Astrocyte of the spinal cord (primary cell): ENCODE measurements around the gene TSPAN5.

ENCODE experiments used
- DNase-seq: peaks from one replicate; pipeline ENCODE4 v3.0.0; 2011; ENCODE audit warnings: low read depth, low spot score
- H3K4me3 ChIP-seq: 2 replicates; pipeline ENCODE4 v1.5.1; 2011; ENCODE audit warnings: low read depth, mild to moderate bottlenecking, low read length, moderate library complexity
- in situ Hi-C: cut with HindIII; loops from 2 replicates; pipeline ENCODE4 v1.10.0; 2017; ENCODE audit warnings: low sequenced_read_pairs
- TF ChIP-seq, protein P1 (sequence below): IDR thresholded peaks from 2 replicates; pipeline ENCODE4 v1.5.1; 2012; ENCODE audit warnings: low read depth, mild to moderate bottlenecking, low read length, inconsistent platforms

Gene TSPAN5

DNA sequence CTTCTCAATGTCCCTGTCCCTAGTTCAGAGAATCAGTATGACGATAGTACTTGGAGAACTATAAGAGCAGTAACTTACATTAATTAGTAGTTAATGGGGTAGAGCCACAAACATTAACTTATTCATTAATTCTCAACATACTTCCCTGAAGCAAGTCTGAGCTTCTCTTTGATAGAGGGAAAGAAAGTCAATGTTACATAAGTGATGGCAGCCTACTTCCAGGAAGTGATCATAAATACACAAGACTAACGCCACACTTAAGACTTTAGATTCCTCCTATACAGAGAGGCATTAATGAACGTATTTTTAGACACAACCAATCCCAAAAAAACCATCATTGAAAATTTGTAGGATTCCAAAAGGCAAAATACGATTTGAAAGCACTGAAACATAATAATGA lies 33.8 kb downstream of the TSPAN5 start:
- TF ChIP-seq, protein P1, sequence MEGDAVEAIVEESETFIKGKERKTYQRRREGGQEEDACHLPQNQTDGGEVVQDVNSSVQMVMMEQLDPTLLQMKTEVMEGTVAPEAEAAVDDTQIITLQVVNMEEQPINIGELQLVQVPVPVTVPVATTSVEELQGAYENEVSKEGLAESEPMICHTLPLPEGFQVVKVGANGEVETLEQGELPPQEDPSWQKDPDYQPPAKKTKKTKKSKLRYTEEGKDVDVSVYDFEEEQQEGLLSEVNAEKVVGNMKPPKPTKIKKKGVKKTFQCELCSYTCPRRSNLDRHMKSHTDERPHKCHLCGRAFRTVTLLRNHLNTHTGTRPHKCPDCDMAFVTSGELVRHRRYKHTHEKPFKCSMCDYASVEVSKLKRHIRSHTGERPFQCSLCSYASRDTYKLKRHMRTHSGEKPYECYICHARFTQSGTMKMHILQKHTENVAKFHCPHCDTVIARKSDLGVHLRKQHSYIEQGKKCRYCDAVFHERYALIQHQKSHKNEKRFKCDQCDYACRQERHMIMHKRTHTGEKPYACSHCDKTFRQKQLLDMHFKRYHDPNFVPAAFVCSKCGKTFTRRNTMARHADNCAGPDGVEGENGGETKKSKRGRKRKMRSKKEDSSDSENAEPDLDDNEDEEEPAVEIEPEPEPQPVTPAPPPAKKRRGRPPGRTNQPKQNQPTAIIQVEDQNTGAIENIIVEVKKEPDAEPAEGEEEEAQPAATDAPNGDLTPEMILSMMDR, result no peak
- in situ Hi-C loops, result no loop called here
- H3K4me3 ChIP-seq, result no peak overlapping the region
- DNase-seq, result no peak

DNA sequence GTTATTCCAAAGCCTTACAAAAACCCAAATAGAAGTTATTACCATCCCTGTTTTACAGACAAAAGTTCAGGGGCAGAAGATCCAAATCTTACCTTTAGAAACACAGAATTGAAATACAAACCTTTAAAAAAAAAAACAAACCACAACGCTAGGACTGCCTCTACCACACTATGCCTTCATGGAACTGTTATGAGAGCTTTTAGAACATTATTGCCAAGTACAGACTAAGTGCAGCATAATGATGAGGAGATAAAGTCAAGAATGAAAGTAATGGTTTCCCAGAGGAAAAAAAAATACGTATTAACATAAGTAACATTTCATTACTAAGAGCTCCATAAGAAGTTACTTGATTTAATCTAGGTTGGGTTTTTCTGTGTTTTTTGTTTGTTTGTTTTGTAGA lies 34.3 kb downstream of the TSPAN5 start:
- in situ Hi-C loops, result no loop called here
- TF ChIP-seq, protein P1, result no peak
- H3K4me3 ChIP-seq, result no peak overlapping the region
- DNase-seq, result no peak

DNA sequence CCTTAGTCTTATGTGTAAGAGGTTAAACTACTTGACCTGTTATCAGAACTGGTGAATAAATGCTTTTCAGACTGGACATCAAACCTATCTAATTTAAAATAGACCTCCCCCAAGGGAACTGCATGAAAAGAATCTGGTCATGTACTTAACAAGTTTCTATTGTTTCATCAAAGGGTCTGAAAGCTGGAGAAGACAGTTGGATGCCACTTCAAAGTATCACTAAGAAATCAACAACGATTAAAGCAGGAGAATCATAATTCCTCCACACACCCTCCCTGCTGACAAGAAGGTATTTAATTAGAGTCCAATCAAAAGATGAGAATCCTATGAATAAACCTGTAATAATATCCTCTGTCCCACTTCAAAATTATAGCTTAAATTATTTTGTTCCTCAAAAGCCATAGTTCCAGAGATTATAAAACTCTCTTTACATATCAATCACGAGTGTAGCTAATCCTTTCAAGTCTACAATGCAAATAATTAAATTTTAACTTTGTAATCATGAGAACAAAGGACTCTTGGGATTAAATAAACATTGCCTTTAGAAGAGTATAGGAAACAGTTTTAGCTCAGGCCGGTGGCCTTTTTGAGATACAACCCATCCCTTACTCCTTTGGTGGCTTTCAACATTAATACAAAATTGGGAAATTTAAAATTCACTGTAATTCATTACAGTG lies 35.1 kb downstream of the TSPAN5 start:
- DNase-seq, result no peak
- in situ Hi-C loops, result no loop called here
- H3K4me3 ChIP-seq, result no peak overlapping the region
- TF ChIP-seq, protein P1, result no peak

DNA sequence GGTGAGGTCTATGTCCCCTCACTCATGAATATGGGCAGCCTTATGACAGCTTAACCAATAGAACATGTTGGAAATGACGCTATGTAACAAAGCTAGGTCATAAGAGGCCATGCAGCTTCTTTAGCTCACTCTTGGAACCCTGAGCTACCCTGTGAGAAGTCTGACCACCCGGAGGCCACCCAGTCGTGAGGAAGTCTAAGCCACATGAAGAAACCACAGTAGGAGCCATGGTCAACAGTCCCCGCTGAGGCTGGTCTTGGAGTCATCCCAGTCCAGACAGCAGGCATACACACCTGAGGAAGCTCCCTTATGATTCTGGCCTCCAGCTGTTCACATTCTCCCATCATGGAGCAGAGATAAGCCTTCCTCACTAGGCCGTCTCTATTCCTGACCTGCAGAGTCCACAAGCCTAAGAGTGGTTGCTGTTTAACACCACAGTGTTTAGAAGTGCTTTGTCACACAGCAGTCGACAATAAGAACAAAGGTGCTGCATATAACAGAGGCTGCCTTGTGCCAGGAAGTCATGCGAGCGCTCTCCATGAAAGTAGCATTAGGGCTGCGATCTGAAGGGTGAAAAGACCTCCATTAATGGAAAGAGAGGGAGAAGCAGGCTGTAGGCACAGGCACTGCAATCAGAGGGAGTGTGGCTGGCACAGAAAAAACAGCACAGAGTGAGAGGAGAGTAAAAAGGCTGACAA lies 38.2 kb downstream of the TSPAN5 start:
- TF ChIP-seq, protein P1, result no peak
- no peak overlapping the region for H3K4me3 ChIP-seq
- DNase-seq, result no peak
- in situ Hi-C loops, result no loop called here

DNA sequence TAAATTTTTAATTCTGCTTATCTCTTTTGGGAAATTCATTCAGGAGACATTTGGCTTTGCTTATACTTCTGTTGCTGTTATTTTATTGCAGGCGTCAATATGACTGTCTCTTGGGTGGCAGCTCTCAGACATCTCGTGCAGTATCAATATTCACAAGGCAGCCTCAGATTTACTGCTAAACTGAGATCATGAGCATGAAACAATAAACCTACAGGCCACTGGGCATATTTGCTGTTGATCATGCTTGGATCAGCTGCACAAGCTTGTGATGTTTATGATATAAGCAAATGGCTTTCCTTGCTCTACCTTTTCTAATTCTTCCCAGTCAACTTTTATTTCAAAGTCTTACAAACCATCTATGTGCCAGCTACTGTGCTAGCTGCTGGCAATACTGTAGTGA lies 39.2 kb downstream of the TSPAN5 start:
- in situ Hi-C loops, result no loop called here
- TF ChIP-seq, protein P1, result no peak
- H3K4me3 ChIP-seq, result no peak overlapping the region
- DNase-seq, result no peak

DNA sequence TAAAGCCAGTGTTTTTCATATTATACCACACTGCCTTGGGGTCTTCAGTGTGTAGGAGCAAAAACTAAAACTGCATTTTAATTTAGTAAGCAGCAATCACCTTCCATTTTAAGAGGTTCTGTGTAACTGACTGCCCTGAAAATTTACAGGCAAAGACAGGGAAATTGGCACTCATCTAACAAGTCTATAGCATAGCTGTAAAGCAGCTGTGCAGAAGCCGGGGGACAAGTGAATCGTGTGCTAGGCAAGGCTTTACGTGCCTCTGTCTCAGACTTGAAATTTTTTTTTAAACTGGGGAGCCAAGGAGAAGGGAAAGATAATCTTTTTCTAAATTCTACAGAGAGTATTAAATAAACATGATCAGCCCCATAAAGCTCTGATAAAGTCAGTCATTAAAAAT lies 39.7 kb downstream of the TSPAN5 start:
- TF ChIP-seq, protein P1, result no peak
- no peak overlapping the region for H3K4me3 ChIP-seq
- in situ Hi-C loops, result no loop called here
- DNase-seq, result no peak
